Gastrocnemius medialis (tissue), 4 donors: ENCODE measurements around the gene SNAPC4. TPM values are rescaled to one million over a fixed set of nuclear protein-coding genes. Genes with fewer than 3 reads are reported as not detected.

Experiments
- ATAC-seq, 2 donors: fragments of 150-250 bp; one replicate each; pipeline ENCODE4 v1.9.1; 2016
- DNase-seq, 2 donors: peaks; one replicate each; pipeline ENCODE4 v3.0.0-alpha.2; 2019
- H3K27ac ChIP-seq, 4 donors: fragments of 200-600 bp; sonication (generic); 1 replicate in 1 of 4; 2 replicates in 3 of 4; pipeline ENCODE4 v1.5.1; 2016 to 2018; ENCODE audit warnings: mild to moderate bottlenecking in 2 of 4, moderate library complexity in 1 of 4
- H3K27me3 ChIP-seq, 3 donors: fragments of 200-600 bp; sonication (generic) in 2 of 3; 1 replicate in 1 of 3; 2 replicates in 2 of 3; pipeline versions ENCODE4 v1.5.1 to v1.6.0; 2016 to 2019; ENCODE audit warnings: mild to moderate bottlenecking in 1 of 3, moderate library complexity in 1 of 3
- H3K36me3 ChIP-seq, 2 donors: fragments of 200-600 bp; sonication (generic) in 1 of 2; one replicate each; pipeline ENCODE4 v1.5.1; 2017 to 2018
- H3K4me1 ChIP-seq, 2 donors: fragments of 200-600 bp; sonication (generic) in 1 of 2; one replicate each; pipeline ENCODE4 v1.5.1; 2016 to 2017; ENCODE audit warnings: mild to moderate bottlenecking in 2 of 2
- H3K4me3 ChIP-seq, 4 donors: fragments of 200-600 bp; sonication (generic) in 3 of 4; 1 replicate in 1 of 4; 2 replicates in 3 of 4; pipeline ENCODE4 v1.5.1; 2016 to 2019; ENCODE audit warnings: mild to moderate bottlenecking in 2 of 4
- H3K9me3 ChIP-seq, 3 donors: fragments of 200-600 bp; sonication (generic) in 2 of 3; 1 replicate in 1 of 3; 2 replicates in 2 of 3; pipeline ENCODE4 v1.5.1; 2016 to 2019
- CTCF ChIP-seq, 5 experiments: fragments of 450-650 bp in 3 of 5; fragments of 200-600 bp in 2 of 5; sonication (generic) in 2 of 5; IDR thresholded peaks in 4 of 5; conservative IDR thresholded peaks in 1 of 5; 1 replicate in 4 of 5; 2 replicates in 1 of 5; pipeline ENCODE4 v1.5.1; 2016 to 2019; ENCODE audit warnings: antibody characterized with exemption in 5 of 5, mild to moderate bottlenecking in 3 of 5, moderate library complexity in 3 of 5
- POLR2A ChIP-seq, 2 donors: fragments of 450-650 bp; IDR thresholded peaks; one replicate each; pipeline ENCODE4 v1.6.1; 2017; ENCODE audit warnings: antibody characterized with exemption in 2 of 2, mild to moderate bottlenecking in 2 of 2, moderate library complexity in 2 of 2
- in situ Hi-C, 4 donors: fragments of 200-750 bp; cut with MboI; loops; one replicate each; pipeline versions ENCODE4 v1.15.0 to v1.8.0; 2017; ENCODE audit warnings: low sequenced_read_pairs in 4 of 4
- intact Hi-C: fragments of 100-400 bp; cut with DNase I; formaldehyde crosslinking; loops from one replicate; pipeline ENCODE4 v1.15.1; 2023; ENCODE audit warnings: low total_unique reads
- total RNA-seq, 4 donors: library from RNA; depleted of rRNA; stranded (reverse); fragments of >200 nt; gene quantifications; one replicate each; pipeline versions ENCODE4 v1.1.0 to v1.2.3, GENCODE V29; 2016

The SNAPC4 gene
- total RNA-seq, 4 donors from 2014 or later = 2.3 to 6.0 (median 3.9) TPM

GRCh38 chr9:136386018-136386417 lies 14.0 kb downstream of the SNAPC4 start:
- no peak for ATAC-seq
- Histone ChIP-seq H3K4me1 (no peaks in the 10 kb centered on the region), H3K27ac (no peak overlapping the region), H3K9me3 (no peaks in the 10 kb centered on the region), H3K36me3 (peaks cover 3 to 64% of the 10 kb centered on the region in 2 donors), H3K27me3 (no peaks in the 10 kb centered on the region), H3K4me3 (no peak overlapping the region)
- intact Hi-C loops (no loop called here), in situ Hi-C loops (no loop called here)
- DNase-seq = no peak
- no peak for TF ChIP-seq POLR2A (IDR thresholded peaks at IDR 0.05)
- TF ChIP-seq CTCF (IDR thresholded peaks at IDR 0.05 in 4 of 5, conservative IDR thresholded peaks at IDR 0.05 in 1 of 5) = no peak

GRCh38 chr9:136385015-136385414 lies 15.0 kb downstream of the SNAPC4 start:
- ATAC-seq = no peak
- Histone ChIP-seq H3K36me3 (peaks cover 3 to 71% of the 10 kb centered on the region in 2 donors), H3K4me3 (no peak overlapping the region)

GRCh38 chr9:136383436-136383835 lies 16.5 kb downstream of the SNAPC4 start:
- ATAC-seq = no peak
- H3K9me3 ChIP-seq = no peaks in the 10 kb centered on the region
- no peaks in the 10 kb centered on the region for H3K27me3 ChIP-seq
- no peaks in the 10 kb centered on the region for H3K4me1 ChIP-seq
- TF ChIP-seq POLR2A (IDR thresholded peaks at IDR 0.05) (no peak), CTCF (IDR thresholded peaks at IDR 0.05 in 4 of 5, conservative IDR thresholded peaks at IDR 0.05 in 1 of 5) (no peak)
- no peak overlapping the region for H3K27ac ChIP-seq
- H3K4me3 ChIP-seq = no peak overlapping the region
- peaks cover 3 to 79% of the 10 kb centered on the region in 2 donors for H3K36me3 ChIP-seq
- no peak for DNase-seq
- intact Hi-C loops = no loop called here
- in situ Hi-C loops = no loop called here

More at GRCh38 chr9:136385015-136385414, 15.0 kb downstream of the SNAPC4 start:
- no peak for DNase-seq
- intact Hi-C loops (no loop called here), in situ Hi-C loops (no loop called here)
- H3K9me3 ChIP-seq = no peaks in the 10 kb centered on the region
- H3K4me1 ChIP-seq = no peaks in the 10 kb centered on the region
- H3K27ac ChIP-seq = no peak overlapping the region
- TF ChIP-seq CTCF (IDR thresholded peaks at IDR 0.05 in 4 of 5, conservative IDR thresholded peaks at IDR 0.05 in 1 of 5) = no peak
- no peak for TF ChIP-seq POLR2A (IDR thresholded peaks at IDR 0.05)
- no peaks in the 10 kb centered on the region for H3K27me3 ChIP-seq

- Histone ChIP-seq H3K36me3 (peaks cover 3 to 67% of the 10 kb centered on the region in 2 donors), H3K27ac (no peak overlapping the region), H3K4me1 (no peaks in the 10 kb centered on the region), H3K4me3 (no peak overlapping the region), H3K9me3 (no peaks in the 10 kb centered on the region), H3K27me3 (no peaks in the 10 kb centered on the region)
- intact Hi-C loops (no loop called here), in situ Hi-C loops (no loop called here)
- TF ChIP-seq CTCF (IDR thresholded peaks at IDR 0.05 in 4 of 5, conservative IDR thresholded peaks at IDR 0.05 in 1 of 5) (no peak), POLR2A (IDR thresholded peaks at IDR 0.05) (no peak)
- ATAC-seq (no peak), DNase-seq (no peak)
Observed at GRCh38 chr9:136381966-136382513, 17.9 kb downstream of the SNAPC4 start.

- H3K27ac ChIP-seq = no peak overlapping the region
- H3K36me3 ChIP-seq = peaks cover 3 to 61% of the 10 kb centered on the region in 2 donors
- intact Hi-C loops = no loop called here
- ATAC-seq = no peak
- H3K4me3 ChIP-seq = no peak overlapping the region
- TF ChIP-seq POLR2A (IDR thresholded peaks at IDR 0.05) (no peak), CTCF (IDR thresholded peaks at IDR 0.05 in 4 of 5, conservative IDR thresholded peaks at IDR 0.05 in 1 of 5) (no peak)
- H3K9me3 ChIP-seq = no peaks in the 10 kb centered on the region
- H3K27me3 ChIP-seq = no peaks in the 10 kb centered on the region
- H3K4me1 ChIP-seq = no peaks in the 10 kb centered on the region
- in situ Hi-C loops = no loop called here
- DNase-seq = no peak
Observed at GRCh38 chr9:136381311-136381710, 18.7 kb downstream of the SNAPC4 start.
